HG02870 (cell line): ENCODE data around the gene LCN12.

Source experiments
- ATAC-seq: cut with Tn5 transposase; IDR thresholded peaks from one replicate; pipeline ENCODE4 v1.9.1; 2021; ENCODE audit warnings: mild to moderate bottlenecking, moderate library complexity; ENCODE audit not compliant: unreplicated experiment

The LCN12 gene

GRCh38 chr9:136957461-136957860 is 5.4 kb downstream of the LCN12 start:
- ATAC-seq, result no peak

GRCh38 chr9:136957901-136958300 is 5.8 kb downstream of the LCN12 start:
- ATAC-seq, result no peak

- no peak for ATAC-seq
Observed at GRCh38 chr9:136958473-136958872, 6.4 kb downstream of the LCN12 start.

- ATAC-seq, result no peak
Observed at GRCh38 chr9:136958898-136959850, 7.1 kb downstream of the LCN12 start.

GRCh38 chr9:136960212-136960937 is 8.3 kb downstream of the LCN12 start:
- no peak for ATAC-seq

- ATAC-seq, result no peak
Observed at GRCh38 chr9:136960938-136961275, 8.8 kb downstream of the LCN12 start.

GRCh38 chr9:136961279-136962065 is 9.4 kb downstream of the LCN12 start:
- ATAC-seq, result no peak

GRCh38 chr9:136962163-136962562 is 10.1 kb downstream of the LCN12 start:
- ATAC-seq, result no peak

GRCh38 chr9:136962701-136963248 is 10.7 kb downstream of the LCN12 start:
- ATAC-seq, result no peak

GRCh38 chr9:136963341-136963740 is 11.3 kb downstream of the LCN12 start:
- no peak for ATAC-seq

GRCh38 chr9:136963751-136964150 is 11.7 kb downstream of the LCN12 start:
- ATAC-seq, result no peak

GRCh38 chr9:136964171-136964689 is 12.2 kb downstream of the LCN12 start:
- ATAC-seq, result no peak

GRCh38 chr9:136964833-136965422 is 12.9 kb downstream of the LCN12 start:
- no peak for ATAC-seq

GRCh38 chr9:136965771-136966484 is 13.9 kb downstream of the LCN12 start:
- no peak for ATAC-seq

- no peak for ATAC-seq
Observed at GRCh38 chr9:136968333-136969127, 16.5 kb downstream of the LCN12 start.

- no peak for ATAC-seq
Observed at GRCh38 chr9:136969150-136969549, 17.1 kb downstream of the LCN12 start.

GRCh38 chr9:136969774-136970173 is 17.7 kb downstream of the LCN12 start:
- ATAC-seq, result no peak

- no peak for ATAC-seq
Observed at GRCh38 chr9:136970361-136970760, 18.3 kb downstream of the LCN12 start.

- no peak for ATAC-seq
Observed at GRCh38 chr9:136971746-136972145, 19.7 kb downstream of the LCN12 start.
